ENCODE data around the gene SLC2A2.

Gene SLC2A2

DNA sequence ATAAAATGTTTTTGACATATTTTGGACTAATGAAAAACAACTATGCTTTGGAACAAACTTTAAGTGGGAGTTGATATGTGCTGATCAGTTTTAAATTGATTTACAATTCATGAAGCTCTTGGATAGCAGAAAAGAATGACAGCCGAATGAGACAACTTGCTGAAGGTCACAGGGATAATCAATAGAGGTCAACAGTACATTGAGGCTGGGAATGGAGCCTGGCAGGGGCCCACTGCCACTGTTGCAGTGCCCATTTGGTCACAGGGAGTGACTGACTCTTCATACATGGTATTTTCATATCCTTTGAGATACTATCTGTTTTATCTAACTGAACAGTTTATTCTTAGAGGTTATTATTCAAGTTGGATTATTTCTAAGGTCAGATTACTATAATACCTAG lies 59.4 kb downstream of the SLC2A2 start:
- Histone ChIP-seq H3K4me2 (ENCODE audit: low read length) (no peak overlapping the region), H4K20me1 (ENCODE audit: insufficient read depth, low read length) (no peaks in the 10 kb centered on the region), H3K36me3 (replicated peaks; ENCODE audit: low read depth, low read length) (no peaks in the 10 kb centered on the region), H2AFZ (ENCODE audit: low read depth, low read length) (no peak overlapping the region), H3K4me3 (ENCODE audit: low read length) (no peak overlapping the region), H3K9me3 (ENCODE audit: insufficient read depth, low read length) (no peaks in the 10 kb centered on the region), H3K79me2 (ENCODE audit: low read length) (no peaks in the 10 kb centered on the region), H3K9ac (ENCODE audit: low read length) (no peak overlapping the region), H3K4me1 (ENCODE audit: low read length) (peaks cover 7% of the 10 kb centered on the region), H3K27ac (ENCODE audit: low read length) (no peak overlapping the region), H3K27me3 (ENCODE audit: low read depth, low read length) (no peaks in the 10 kb centered on the region)
- TF ChIP-seq, protein P1, sequence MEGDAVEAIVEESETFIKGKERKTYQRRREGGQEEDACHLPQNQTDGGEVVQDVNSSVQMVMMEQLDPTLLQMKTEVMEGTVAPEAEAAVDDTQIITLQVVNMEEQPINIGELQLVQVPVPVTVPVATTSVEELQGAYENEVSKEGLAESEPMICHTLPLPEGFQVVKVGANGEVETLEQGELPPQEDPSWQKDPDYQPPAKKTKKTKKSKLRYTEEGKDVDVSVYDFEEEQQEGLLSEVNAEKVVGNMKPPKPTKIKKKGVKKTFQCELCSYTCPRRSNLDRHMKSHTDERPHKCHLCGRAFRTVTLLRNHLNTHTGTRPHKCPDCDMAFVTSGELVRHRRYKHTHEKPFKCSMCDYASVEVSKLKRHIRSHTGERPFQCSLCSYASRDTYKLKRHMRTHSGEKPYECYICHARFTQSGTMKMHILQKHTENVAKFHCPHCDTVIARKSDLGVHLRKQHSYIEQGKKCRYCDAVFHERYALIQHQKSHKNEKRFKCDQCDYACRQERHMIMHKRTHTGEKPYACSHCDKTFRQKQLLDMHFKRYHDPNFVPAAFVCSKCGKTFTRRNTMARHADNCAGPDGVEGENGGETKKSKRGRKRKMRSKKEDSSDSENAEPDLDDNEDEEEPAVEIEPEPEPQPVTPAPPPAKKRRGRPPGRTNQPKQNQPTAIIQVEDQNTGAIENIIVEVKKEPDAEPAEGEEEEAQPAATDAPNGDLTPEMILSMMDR (IDR thresholded peaks at IDR 0.05; ENCODE audit: low read depth, low read length): no peak
- TF ChIP-seq EZH2phosphoT487 (IDR thresholded peaks at IDR 0.05; ENCODE audit: low read depth): no peak

DNA sequence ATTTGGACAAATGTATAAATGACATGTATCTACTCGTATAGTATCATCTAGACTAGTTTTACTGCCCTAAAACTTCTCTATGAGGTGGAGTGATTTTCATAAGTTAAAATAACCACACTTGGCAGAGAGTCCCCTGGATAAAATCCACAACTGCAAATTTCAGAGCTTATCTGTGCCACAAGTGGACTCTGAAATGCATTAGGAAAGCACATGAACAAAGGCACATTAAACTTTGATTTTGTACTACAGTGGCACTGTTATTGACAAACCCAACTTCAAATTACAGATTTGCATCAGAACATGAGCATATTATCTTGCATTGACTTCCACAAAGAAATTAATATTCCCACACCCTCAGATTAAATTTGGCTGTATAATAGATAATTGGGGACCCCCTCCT lies 60.0 kb downstream of the SLC2A2 start:
- H3K4me2 ChIP-seq (ENCODE audit: low read length): no peak overlapping the region
- no peak overlapping the region for H3K4me3 ChIP-seq (ENCODE audit: low read length)
- no peak overlapping the region for H3K9ac ChIP-seq (ENCODE audit: low read length)
- H3K9me3 ChIP-seq (ENCODE audit: insufficient read depth, low read length): no peaks in the 10 kb centered on the region
- no peaks in the 10 kb centered on the region for H3K79me2 ChIP-seq (ENCODE audit: low read length)
- peaks cover 7% of the 10 kb centered on the region for H3K4me1 ChIP-seq (ENCODE audit: low read length)
- no peaks in the 10 kb centered on the region for H3K27me3 ChIP-seq (ENCODE audit: low read depth, low read length)
- H4K20me1 ChIP-seq (ENCODE audit: insufficient read depth, low read length): no peaks in the 10 kb centered on the region
- TF ChIP-seq EZH2phosphoT487 (IDR thresholded peaks at IDR 0.05; ENCODE audit: low read depth): no peak
- TF ChIP-seq, protein P1 (IDR thresholded peaks at IDR 0.05; ENCODE audit: low read depth, low read length): no peak
- no peak overlapping the region for H2AFZ ChIP-seq (ENCODE audit: low read depth, low read length)
- H3K36me3 ChIP-seq (replicated peaks; ENCODE audit: low read depth, low read length): no peaks in the 10 kb centered on the region
- no peak overlapping the region for H3K27ac ChIP-seq (ENCODE audit: low read length)

DNA sequence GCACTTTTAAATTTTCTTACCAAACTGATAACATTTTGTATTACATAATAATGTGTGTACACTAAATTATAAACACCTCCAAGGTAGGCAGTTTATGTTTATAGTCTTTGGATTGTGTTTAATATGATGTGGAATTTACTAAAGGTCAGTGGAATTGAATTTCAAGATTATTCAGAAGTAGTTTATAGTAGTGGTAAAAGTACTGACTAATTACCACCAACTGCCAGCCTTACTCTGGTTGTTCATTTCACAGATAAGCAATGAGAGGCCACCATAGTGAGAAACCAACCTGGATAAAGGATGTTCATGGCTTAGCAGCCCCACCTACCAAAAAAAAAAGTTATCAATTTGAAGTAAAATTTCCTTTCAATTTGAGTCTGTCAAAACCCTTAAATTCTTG lies 64.1 kb downstream of the SLC2A2 start:
- Histone ChIP-seq H3K4me1 (ENCODE audit: low read length) (peaks cover 7% of the 10 kb centered on the region), H3K27me3 (ENCODE audit: low read depth, low read length) (no peaks in the 10 kb centered on the region), H3K79me2 (ENCODE audit: low read length) (no peaks in the 10 kb centered on the region), H4K20me1 (ENCODE audit: insufficient read depth, low read length) (no peaks in the 10 kb centered on the region), H2AFZ (ENCODE audit: low read depth, low read length) (no peak overlapping the region), H3K4me2 (ENCODE audit: low read length) (no peak overlapping the region), H3K9ac (ENCODE audit: low read length) (no peak overlapping the region), H3K4me3 (ENCODE audit: low read length) (no peak overlapping the region), H3K27ac (ENCODE audit: low read length) (no peak overlapping the region), H3K9me3 (ENCODE audit: insufficient read depth, low read length) (no peaks in the 10 kb centered on the region), H3K36me3 (replicated peaks; ENCODE audit: low read depth, low read length) (no peaks in the 10 kb centered on the region)
- TF ChIP-seq, protein P1 (IDR thresholded peaks at IDR 0.05; ENCODE audit: low read depth, low read length): no peak
- no peak for TF ChIP-seq EZH2phosphoT487 (IDR thresholded peaks at IDR 0.05; ENCODE audit: low read depth)

DNA sequence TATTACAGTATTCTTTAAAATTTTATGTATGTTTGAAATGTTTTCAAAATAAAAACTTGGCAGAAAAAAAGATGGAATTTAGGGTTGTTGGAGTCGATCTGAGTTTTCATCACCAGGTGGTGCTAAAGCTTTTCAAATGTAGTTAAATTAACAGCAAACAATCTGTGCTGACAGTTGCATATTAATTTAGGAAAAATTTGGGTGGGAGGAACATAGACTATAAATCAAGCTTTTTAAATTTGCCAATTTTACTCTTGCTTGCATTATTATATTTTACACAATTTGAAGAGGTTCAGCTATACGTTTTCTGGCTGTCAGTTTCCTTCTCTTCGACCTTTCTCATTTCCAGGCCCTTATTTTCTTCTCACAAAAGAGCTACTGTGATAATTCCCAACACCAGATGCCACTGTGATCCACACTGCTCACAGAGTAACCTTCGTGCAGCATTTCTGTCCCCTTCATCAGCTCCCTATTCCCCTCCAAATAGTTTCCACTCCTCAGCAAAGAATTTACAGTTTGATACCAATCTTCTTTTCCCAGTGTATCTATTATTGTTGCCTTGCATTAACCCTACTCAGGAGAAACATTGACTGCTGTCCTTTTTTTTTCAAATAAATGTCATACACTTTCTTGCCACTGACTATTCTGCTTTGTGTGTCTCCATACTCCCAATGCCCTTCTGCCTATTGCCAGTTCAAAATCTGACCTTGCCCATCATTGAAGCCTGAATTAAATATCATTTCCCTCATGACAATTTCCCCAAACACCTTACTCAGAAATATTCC lies 64.7 kb downstream of the SLC2A2 start:
- Histone ChIP-seq H3K27me3 (ENCODE audit: low read depth, low read length) (no peaks in the 10 kb centered on the region; the same call in 1 of the 2 replicates), H3K9me3 (ENCODE audit: insufficient read depth, low read length) (no peaks in the 10 kb centered on the region), H3K36me3 (replicated peaks; ENCODE audit: low read depth, low read length) (no peaks in the 10 kb centered on the region), H3K4me2 (ENCODE audit: low read length) (no peak overlapping the region), H2AFZ (ENCODE audit: low read depth, low read length) (peak overlapping the region; percentile 76; the same call in 1 of the 2 replicates), H4K20me1 (ENCODE audit: insufficient read depth, low read length) (no peaks in the 10 kb centered on the region), H3K9ac (ENCODE audit: low read length) (no peak overlapping the region), H3K4me3 (ENCODE audit: low read length) (no peak overlapping the region), H3K79me2 (ENCODE audit: low read length) (no peaks in the 10 kb centered on the region), H3K27ac (ENCODE audit: low read length) (no peak overlapping the region), H3K4me1 (ENCODE audit: low read length) (peaks cover 7% of the 10 kb centered on the region)
- no peak for TF ChIP-seq EZH2phosphoT487 (IDR thresholded peaks at IDR 0.05; ENCODE audit: low read depth)
- TF ChIP-seq, protein P1 (IDR thresholded peaks at IDR 0.05; ENCODE audit: low read depth, low read length): peak; percentile 81

Data from OCI-LY3 (cell line).